HEK293 (cell line): ENCODE results near the gene RGS14.

Experiments
- SP3 ChIP-seq: fragments of 450-650 bp; formaldehyde crosslinking; IDR thresholded peaks from 2 replicates; pipeline ENCODE4 v1.5.1; 2016; ENCODE audit warnings: missing biosample characterization, missing genetic modification characterization
- YY1 ChIP-seq: fragments of 450-650 bp; formaldehyde crosslinking; IDR thresholded peaks from 2 replicates; pipeline ENCODE4 v1.5.1; 2018; ENCODE audit warnings: missing biosample characterization, missing genetic modification characterization
- ZBTB20 ChIP-seq: fragments of 450-650 bp; formaldehyde crosslinking; IDR thresholded peaks from 2 replicates; pipeline ENCODE4 v1.5.1; 2016; ENCODE audit warnings: missing biosample characterization, missing genetic modification characterization
- ZFHX2 ChIP-seq: fragments of 450-650 bp; formaldehyde crosslinking; conservative IDR thresholded peaks from 2 replicates; pipeline ENCODE4 v1.5.1; 2016; ENCODE audit warnings: missing biosample characterization, missing genetic modification characterization
- ZNF248 ChIP-seq: fragments of 450-650 bp; formaldehyde crosslinking; IDR thresholded peaks from 2 replicates; pipeline ENCODE4 v1.5.1; 2017; ENCODE audit warnings: missing biosample characterization, missing genetic modification characterization
- ZNF335 ChIP-seq: fragments of 450-650 bp; formaldehyde crosslinking; conservative IDR thresholded peaks from 2 replicates; pipeline ENCODE4 v1.5.1; 2016; ENCODE audit warnings: missing biosample characterization, missing genetic modification characterization
- ZNF558 ChIP-seq: fragments of 450-650 bp; formaldehyde crosslinking; IDR thresholded peaks from 2 replicates; pipeline ENCODE4 v1.5.1; 2016; ENCODE audit warnings: missing biosample characterization, missing genetic modification characterization
- ZNF747 ChIP-seq: fragments of 450-650 bp; formaldehyde crosslinking; IDR thresholded peaks from 2 replicates; pipeline ENCODE4 v1.5.1; 2016; ENCODE audit warnings: missing biosample characterization, missing genetic modification characterization
- TF ChIP-seq, protein P1 (sequence below): fragments of 450-650 bp; formaldehyde crosslinking; IDR thresholded peaks from 2 replicates; pipeline ENCODE4 v1.5.1; 2016; ENCODE audit warnings: missing biosample characterization, missing genetic modification characterization
- TF ChIP-seq, protein P2 (sequence below): fragments of 450-650 bp; formaldehyde crosslinking; IDR thresholded peaks from 2 replicates; pipeline ENCODE4 v1.5.1; 2016; ENCODE audit warnings: missing biosample characterization, missing genetic modification characterization
- TF ChIP-seq, protein P3 (sequence below): fragments of 450-650 bp; formaldehyde crosslinking; IDR thresholded peaks from 2 replicates; pipeline ENCODE4 v1.5.1; 2016; ENCODE audit warnings: missing biosample characterization, missing genetic modification characterization
- TF ChIP-seq, protein P4 (sequence below): fragments of 450-650 bp; formaldehyde crosslinking; IDR thresholded peaks from 2 replicates; pipeline ENCODE4 v1.5.1; 2016; ENCODE audit warnings: missing biosample characterization, missing genetic modification characterization

DNA sequence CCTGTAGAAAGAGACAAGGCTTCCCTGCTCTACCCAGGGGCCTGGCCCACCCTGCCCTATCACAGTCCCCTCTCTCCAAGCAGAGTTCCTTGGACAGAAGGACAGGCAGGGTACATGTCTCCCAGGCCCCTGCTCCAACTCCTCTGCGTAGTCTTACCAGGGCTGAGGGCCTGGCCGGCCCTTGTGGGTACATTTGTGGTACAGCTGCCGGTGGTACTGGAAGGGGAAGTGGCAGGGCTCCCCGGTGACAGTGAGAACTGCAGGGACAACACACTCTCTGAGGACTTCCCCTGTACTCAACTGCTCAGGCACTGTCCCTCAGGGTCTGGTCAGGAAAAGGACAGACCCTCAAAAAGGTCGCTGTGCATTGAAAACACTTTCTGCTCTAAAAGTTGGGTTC lies 48.1 kb downstream of the RGS14 start:
- no peak for TF ChIP-seq ZNF747 (tag by site-specific recombination)
- TF ChIP-seq, protein P1, sequence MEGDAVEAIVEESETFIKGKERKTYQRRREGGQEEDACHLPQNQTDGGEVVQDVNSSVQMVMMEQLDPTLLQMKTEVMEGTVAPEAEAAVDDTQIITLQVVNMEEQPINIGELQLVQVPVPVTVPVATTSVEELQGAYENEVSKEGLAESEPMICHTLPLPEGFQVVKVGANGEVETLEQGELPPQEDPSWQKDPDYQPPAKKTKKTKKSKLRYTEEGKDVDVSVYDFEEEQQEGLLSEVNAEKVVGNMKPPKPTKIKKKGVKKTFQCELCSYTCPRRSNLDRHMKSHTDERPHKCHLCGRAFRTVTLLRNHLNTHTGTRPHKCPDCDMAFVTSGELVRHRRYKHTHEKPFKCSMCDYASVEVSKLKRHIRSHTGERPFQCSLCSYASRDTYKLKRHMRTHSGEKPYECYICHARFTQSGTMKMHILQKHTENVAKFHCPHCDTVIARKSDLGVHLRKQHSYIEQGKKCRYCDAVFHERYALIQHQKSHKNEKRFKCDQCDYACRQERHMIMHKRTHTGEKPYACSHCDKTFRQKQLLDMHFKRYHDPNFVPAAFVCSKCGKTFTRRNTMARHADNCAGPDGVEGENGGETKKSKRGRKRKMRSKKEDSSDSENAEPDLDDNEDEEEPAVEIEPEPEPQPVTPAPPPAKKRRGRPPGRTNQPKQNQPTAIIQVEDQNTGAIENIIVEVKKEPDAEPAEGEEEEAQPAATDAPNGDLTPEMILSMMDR (tag by site-specific recombination) = no peak
- TF ChIP-seq, protein P2, sequence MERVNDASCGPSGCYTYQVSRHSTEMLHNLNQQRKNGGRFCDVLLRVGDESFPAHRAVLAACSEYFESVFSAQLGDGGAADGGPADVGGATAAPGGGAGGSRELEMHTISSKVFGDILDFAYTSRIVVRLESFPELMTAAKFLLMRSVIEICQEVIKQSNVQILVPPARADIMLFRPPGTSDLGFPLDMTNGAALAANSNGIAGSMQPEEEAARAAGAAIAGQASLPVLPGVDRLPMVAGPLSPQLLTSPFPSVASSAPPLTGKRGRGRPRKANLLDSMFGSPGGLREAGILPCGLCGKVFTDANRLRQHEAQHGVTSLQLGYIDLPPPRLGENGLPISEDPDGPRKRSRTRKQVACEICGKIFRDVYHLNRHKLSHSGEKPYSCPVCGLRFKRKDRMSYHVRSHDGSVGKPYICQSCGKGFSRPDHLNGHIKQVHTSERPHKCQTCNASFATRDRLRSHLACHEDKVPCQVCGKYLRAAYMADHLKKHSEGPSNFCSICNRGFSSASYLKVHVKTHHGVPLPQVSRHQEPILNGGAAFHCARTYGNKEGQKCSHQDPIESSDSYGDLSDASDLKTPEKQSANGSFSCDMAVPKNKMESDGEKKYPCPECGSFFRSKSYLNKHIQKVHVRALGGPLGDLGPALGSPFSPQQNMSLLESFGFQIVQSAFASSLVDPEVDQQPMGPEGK (tag by site-specific recombination) = no peak
- TF ChIP-seq ZNF558 (tag by site-specific recombination) = no peak
- no peak for TF ChIP-seq ZNF248 (tag by site-specific recombination)
- no peak for TF ChIP-seq ZNF335
- no peak for TF ChIP-seq SP3
- no peak for TF ChIP-seq ZFHX2 (tag by site-specific recombination)
- TF ChIP-seq, protein P3, sequence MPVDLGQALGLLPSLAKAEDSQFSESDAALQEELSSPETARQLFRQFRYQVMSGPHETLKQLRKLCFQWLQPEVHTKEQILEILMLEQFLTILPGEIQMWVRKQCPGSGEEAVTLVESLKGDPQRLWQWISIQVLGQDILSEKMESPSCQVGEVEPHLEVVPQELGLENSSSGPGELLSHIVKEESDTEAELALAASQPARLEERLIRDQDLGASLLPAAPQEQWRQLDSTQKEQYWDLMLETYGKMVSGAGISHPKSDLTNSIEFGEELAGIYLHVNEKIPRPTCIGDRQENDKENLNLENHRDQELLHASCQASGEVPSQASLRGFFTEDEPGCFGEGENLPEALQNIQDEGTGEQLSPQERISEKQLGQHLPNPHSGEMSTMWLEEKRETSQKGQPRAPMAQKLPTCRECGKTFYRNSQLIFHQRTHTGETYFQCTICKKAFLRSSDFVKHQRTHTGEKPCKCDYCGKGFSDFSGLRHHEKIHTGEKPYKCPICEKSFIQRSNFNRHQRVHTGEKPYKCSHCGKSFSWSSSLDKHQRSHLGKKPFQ (tag by site-specific recombination) = no peak
- TF ChIP-seq, protein P4, sequence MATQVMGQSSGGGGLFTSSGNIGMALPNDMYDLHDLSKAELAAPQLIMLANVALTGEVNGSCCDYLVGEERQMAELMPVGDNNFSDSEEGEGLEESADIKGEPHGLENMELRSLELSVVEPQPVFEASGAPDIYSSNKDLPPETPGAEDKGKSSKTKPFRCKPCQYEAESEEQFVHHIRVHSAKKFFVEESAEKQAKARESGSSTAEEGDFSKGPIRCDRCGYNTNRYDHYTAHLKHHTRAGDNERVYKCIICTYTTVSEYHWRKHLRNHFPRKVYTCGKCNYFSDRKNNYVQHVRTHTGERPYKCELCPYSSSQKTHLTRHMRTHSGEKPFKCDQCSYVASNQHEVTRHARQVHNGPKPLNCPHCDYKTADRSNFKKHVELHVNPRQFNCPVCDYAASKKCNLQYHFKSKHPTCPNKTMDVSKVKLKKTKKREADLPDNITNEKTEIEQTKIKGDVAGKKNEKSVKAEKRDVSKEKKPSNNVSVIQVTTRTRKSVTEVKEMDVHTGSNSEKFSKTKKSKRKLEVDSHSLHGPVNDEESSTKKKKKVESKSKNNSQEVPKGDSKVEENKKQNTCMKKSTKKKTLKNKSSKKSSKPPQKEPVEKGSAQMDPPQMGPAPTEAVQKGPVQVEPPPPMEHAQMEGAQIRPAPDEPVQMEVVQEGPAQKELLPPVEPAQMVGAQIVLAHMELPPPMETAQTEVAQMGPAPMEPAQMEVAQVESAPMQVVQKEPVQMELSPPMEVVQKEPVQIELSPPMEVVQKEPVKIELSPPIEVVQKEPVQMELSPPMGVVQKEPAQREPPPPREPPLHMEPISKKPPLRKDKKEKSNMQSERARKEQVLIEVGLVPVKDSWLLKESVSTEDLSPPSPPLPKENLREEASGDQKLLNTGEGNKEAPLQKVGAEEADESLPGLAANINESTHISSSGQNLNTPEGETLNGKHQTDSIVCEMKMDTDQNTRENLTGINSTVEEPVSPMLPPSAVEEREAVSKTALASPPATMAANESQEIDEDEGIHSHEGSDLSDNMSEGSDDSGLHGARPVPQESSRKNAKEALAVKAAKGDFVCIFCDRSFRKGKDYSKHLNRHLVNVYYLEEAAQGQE = no peak
- TF ChIP-seq YY1 (tag by site-specific recombination) = no peak
- no peak for TF ChIP-seq ZBTB20 (tag by site-specific recombination)
